EH (cell line): Measurements from ENCODE around the gene CACNA1G.

Source experiments
- DNase-seq: peaks from one replicate; pipeline ENCODE4 v3.0.0-alpha.2; 2015; ENCODE audit warnings: low read depth

Gene CACNA1G

GRCh38 chr17:50568659-50569058 lies 8.1 kb downstream of the CACNA1G start:
- no peak for DNase-seq

GRCh38 chr17:50569592-50569991 lies 9.1 kb downstream of the CACNA1G start:
- no peak for DNase-seq

GRCh38 chr17:50570032-50570431 lies 9.5 kb downstream of the CACNA1G start:
- DNase-seq = no peak

- no peak for DNase-seq
These were observed 10.0 kb downstream of the CACNA1G start for GRCh38 chr17:50570528-50570927.

- no peak for DNase-seq
These were observed 11.2 kb downstream of the CACNA1G start for GRCh38 chr17:50571681-50572080.

GRCh38 chr17:50572541-50572940 lies 12.0 kb downstream of the CACNA1G start:
- no peak for DNase-seq

GRCh38 chr17:50573866-50574611 lies 13.5 kb downstream of the CACNA1G start:
- DNase-seq = no peak

GRCh38 chr17:50575581-50576210 lies 15.2 kb downstream of the CACNA1G start:
- DNase-seq = no peak

GRCh38 chr17:50576864-50577263 lies 16.3 kb downstream of the CACNA1G start:
- no peak for DNase-seq

GRCh38 chr17:50577451-50577954 lies 17.0 kb downstream of the CACNA1G start:
- DNase-seq = no peak

- DNase-seq = no peak
These were observed 17.7 kb downstream of the CACNA1G start for GRCh38 chr17:50578173-50578572.

GRCh38 chr17:50579399-50579798 lies 18.9 kb downstream of the CACNA1G start:
- no peak for DNase-seq

GRCh38 chr17:50580646-50581045 lies 20.1 kb downstream of the CACNA1G start:
- DNase-seq = no peak

GRCh38 chr17:50581316-50581715 lies 20.8 kb downstream of the CACNA1G start:
- DNase-seq = no peak

GRCh38 chr17:50582741-50583140 lies 22.2 kb downstream of the CACNA1G start:
- DNase-seq = no peak

- no peak for DNase-seq
These were observed 23.1 kb downstream of the CACNA1G start for GRCh38 chr17:50583641-50584040.

GRCh38 chr17:50584116-50584515 lies 23.6 kb downstream of the CACNA1G start:
- DNase-seq = no peak

GRCh38 chr17:50584749-50585148 lies 24.2 kb downstream of the CACNA1G start:
- no peak for DNase-seq

GRCh38 chr17:50585346-50585745 lies 24.8 kb downstream of the CACNA1G start:
- no peak for DNase-seq

GRCh38 chr17:50585891-50586290 lies 25.4 kb downstream of the CACNA1G start:
- no peak for DNase-seq

- no peak for DNase-seq
These were observed 26.1 kb downstream of the CACNA1G start for GRCh38 chr17:50586421-50587247.

- DNase-seq = no peak
These were observed 27.1 kb downstream of the CACNA1G start for GRCh38 chr17:50587571-50587970.
